GM12892 (cell line): Measurements from ENCODE around the gene CAMTA1.

ENCODE experiments used
- POLR2A ChIP-seq: IDR thresholded peaks from 2 replicates; pipeline ENCODE4 v1.6.1; 2011; ENCODE audit warnings: low read depth, low read length, control low read depth
- TAF1 ChIP-seq: IDR thresholded peaks from 2 replicates; pipeline ENCODE4 v1.6.1; 2011; ENCODE audit warnings: low read depth, mild to moderate bottlenecking, control low read depth, low read length, borderline replicate concordance

DNA sequence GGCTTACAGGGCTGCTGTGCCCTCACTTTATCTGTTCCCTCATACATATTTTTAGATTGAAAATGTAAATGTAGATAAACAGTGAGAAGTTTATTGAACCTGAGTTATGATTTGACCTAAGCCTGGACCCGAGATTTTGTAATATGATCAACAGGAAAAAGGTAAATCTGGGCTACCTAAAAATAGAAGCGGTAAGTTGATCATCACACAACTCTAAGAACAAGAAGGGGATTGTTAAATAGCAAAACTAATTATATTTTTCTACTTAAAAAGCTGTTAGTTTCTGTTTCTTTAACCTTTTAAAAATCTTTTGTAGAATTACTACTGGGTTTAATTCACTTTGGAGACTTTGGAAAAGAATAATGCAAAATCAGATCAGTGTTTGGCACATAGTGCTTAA, 35.6 kb downstream of the CAMTA1 start:
- TF ChIP-seq POLR2A, result no peak
- TF ChIP-seq TAF1, result no peak
